PC-3 (cell line): ENCODE data around the gene CCDC38.

Experiments
- CTCF ChIP-seq: fragments of 300-600 bp; sonication (generic); conservative IDR thresholded peaks from 2 replicates; pipeline ENCODE4 v1.5.1; 2017; ENCODE audit warnings: antibody characterized with exemption, low read depth, mild to moderate bottlenecking, low read length
- EZH2 ChIP-seq: fragments of 300-600 bp; sonication (generic); IDR thresholded peaks from one replicate; pipeline ENCODE4 v1.6.1; 2017; ENCODE audit warnings: antibody characterized with exemption, mild to moderate bottlenecking, low read length; ENCODE audit not compliant: unreplicated experiment
- EZH2phosphoT487 ChIP-seq: fragments of 300-600 bp; sonication (generic); IDR thresholded peaks from 2 replicates; pipeline ENCODE4 v1.6.1; 2018; ENCODE audit warnings: mild to moderate bottlenecking, antibody characterized with exemption, low read length, borderline replicate concordance

DNA sequence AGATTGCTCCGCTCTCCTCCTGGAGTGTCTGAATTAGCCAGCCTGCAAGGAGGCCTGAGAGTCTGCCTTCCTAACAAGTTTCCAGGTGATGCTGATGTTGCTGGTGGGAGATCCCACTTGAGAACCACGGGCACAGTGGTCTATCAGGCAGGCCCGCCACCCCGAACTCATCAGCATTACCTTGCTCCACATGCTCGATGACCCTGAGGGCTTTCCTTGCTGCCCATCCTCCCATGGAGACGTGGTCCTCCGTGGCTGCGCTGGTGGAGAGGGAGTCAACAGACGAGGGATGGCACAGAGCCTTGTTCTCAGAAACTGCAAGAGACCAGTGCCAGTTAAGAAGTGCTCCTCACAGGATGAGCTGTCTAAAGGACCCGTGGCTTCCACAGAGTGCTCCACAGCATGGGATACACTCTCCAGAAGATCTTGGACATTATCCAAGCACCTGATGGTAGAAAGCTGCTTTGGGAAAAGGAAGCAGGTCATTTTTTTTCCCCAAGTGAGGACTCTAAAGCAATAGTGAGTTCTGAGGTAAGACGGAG, 35.4 kb upstream of the CCDC38 start:
- no peak for TF ChIP-seq EZH2
- TF ChIP-seq CTCF = no peak
- TF ChIP-seq EZH2phosphoT487 = no peak
